SU-DHL-6 (cell line): ENCODE results near the gene ZNF438.

Experiments
- H2AFZ ChIP-seq: fragments of 200-600 bp; sonication (generic); 2 replicates; pipeline ENCODE4 v1.6.1; 2014; ENCODE audit warnings: low read depth, mild to moderate bottlenecking, moderate library complexity, mixed read lengths, antibody characterized with exemption, low read length; ENCODE audit not compliant: severe bottlenecking
- H3F3A ChIP-seq: fragments of 200-600 bp; shearing (Covaris generic); 2 replicates; pipeline ENCODE4 v1.6.0; 2016; ENCODE audit warnings: antibody characterized with exemption, mild to moderate bottlenecking; ENCODE audit not compliant: insufficient read depth
- H3K27ac ChIP-seq: fragments of 200-600 bp; sonication (generic); 2 replicates; pipeline ENCODE4 v1.5.1; 2016; ENCODE audit warnings: low read depth, mild to moderate bottlenecking, low read length, moderate library complexity, mixed read lengths
- H3K27me3 ChIP-seq: fragments of 200-600 bp; sonication (generic), shearing (Covaris generic); 2 replicates; pipeline ENCODE4 v1.6.0; 2014; ENCODE audit warnings: mild to moderate bottlenecking, low read length
- H3K36me3 ChIP-seq: fragments of 200-600 bp; sonication (generic); 2 replicates; pipeline ENCODE4 v1.6.1; 2014; ENCODE audit warnings: mild to moderate bottlenecking, low read length, mixed read lengths
- H3K4me2 ChIP-seq: fragments of 300-600, 200-600 bp; shearing (Covaris generic), sonication (generic); 2 replicates; pipeline ENCODE4 v1.6.0; 2014; ENCODE audit warnings: low read length, low read depth, mild to moderate bottlenecking; ENCODE audit not compliant: poor library complexity, severe bottlenecking
- H3K4me3 ChIP-seq: fragments of 200-600 bp; sonication (generic); 2 replicates; pipeline ENCODE4 v1.5.1; 2014; ENCODE audit warnings: antibody characterized with exemption, low read length, mild to moderate bottlenecking, mixed read lengths; ENCODE audit not compliant: insufficient read depth, poor library complexity, severe bottlenecking
- H3K79me2 ChIP-seq: fragments of 200-600 bp; sonication (generic); 2 replicates; pipeline ENCODE4 v1.6.1; 2014; ENCODE audit warnings: mild to moderate bottlenecking, low read length, moderate library complexity; ENCODE audit not compliant: insufficient read depth
- H3K9ac ChIP-seq: fragments of 200-600 bp; sonication (generic); 2 replicates; pipeline ENCODE4 v1.7.0; 2014; ENCODE audit warnings: mild to moderate bottlenecking, low read length
- H3K9me2 ChIP-seq: fragments of 200-600 bp; sonication (generic); replicated peaks from 2 replicates; pipeline ENCODE4 v1.6.1; 2014; ENCODE audit warnings: low read length; ENCODE audit not compliant: insufficient read depth
- H3K9me3 ChIP-seq: fragments of 200-600 bp; sonication (generic); 2 replicates; pipeline ENCODE4 v1.6.1; 2014; ENCODE audit warnings: low read length, mixed read lengths; ENCODE audit not compliant: insufficient read depth
- H4K20me1 ChIP-seq: fragments of 200-600 bp; sonication (generic); 2 replicates; pipeline ENCODE4 v1.6.1; 2014; ENCODE audit warnings: low read depth, mild to moderate bottlenecking, antibody characterized with exemption, low read length, moderate library complexity, mixed read lengths
- CTCF ChIP-seq: fragments of 200-600 bp; sonication (generic); IDR thresholded peaks from one replicate; pipeline ENCODE4 v1.5.1; 2017; ENCODE audit warnings: antibody characterized with exemption, mild to moderate bottlenecking, low read length, moderate library complexity; ENCODE audit not compliant: insufficient read depth, poor library complexity, severe bottlenecking
- EZH2phosphoT487 ChIP-seq: fragments of 200-600 bp; sonication (generic), shearing (Covaris generic); conservative IDR thresholded peaks from 2 replicates; pipeline ENCODE4 v1.6.1; 2018; ENCODE audit warnings: mild to moderate bottlenecking, antibody characterized with exemption, low read length, moderate library complexity, mixed read lengths

The ZNF438 gene

GRCh38 chr10:30811276-30812017 is 220.2 kb downstream of the ZNF438 start:
- H3K27me3 ChIP-seq: no peaks in the 10 kb centered on the region
- H3K9ac ChIP-seq: no peak overlapping the region
- no peaks in the 10 kb centered on the region for H3F3A ChIP-seq
- H3K79me2 ChIP-seq: no peaks in the 10 kb centered on the region
- no peak overlapping the region for H3K27ac ChIP-seq
- no peaks in the 10 kb centered on the region for H3K9me2 ChIP-seq
- no peak overlapping the region for H3K4me2 ChIP-seq
- no peaks in the 10 kb centered on the region for H3K36me3 ChIP-seq
- H4K20me1 ChIP-seq: no peaks in the 10 kb centered on the region
- H3K4me3 ChIP-seq: no peak overlapping the region
- H2AFZ ChIP-seq: no peak overlapping the region
- no peaks in the 10 kb centered on the region for H3K9me3 ChIP-seq
- TF ChIP-seq EZH2phosphoT487 (no peak), CTCF (no peak)

GRCh38 chr10:30810416-30810815 is 221.2 kb downstream of the ZNF438 start:
- no peaks in the 10 kb centered on the region for H4K20me1 ChIP-seq
- no peaks in the 10 kb centered on the region for H3F3A ChIP-seq
- H3K79me2 ChIP-seq: no peaks in the 10 kb centered on the region
- H3K9me2 ChIP-seq: no peaks in the 10 kb centered on the region
- H3K9me3 ChIP-seq: no peaks in the 10 kb centered on the region
- H3K27ac ChIP-seq: no peak overlapping the region
- TF ChIP-seq EZH2phosphoT487 (no peak), CTCF (no peak)
- no peak overlapping the region for H3K4me2 ChIP-seq
- H3K36me3 ChIP-seq: no peaks in the 10 kb centered on the region
- H3K27me3 ChIP-seq: no peaks in the 10 kb centered on the region
- no peak overlapping the region for H3K9ac ChIP-seq
- no peak overlapping the region for H3K4me3 ChIP-seq
- no peak overlapping the region for H2AFZ ChIP-seq

GRCh38 chr10:30806850-30807249 is 224.8 kb downstream of the ZNF438 start:
- Histone ChIP-seq H3K9me3 (no peaks in the 10 kb centered on the region), H3K9ac (no peak overlapping the region), H3K9me2 (no peaks in the 10 kb centered on the region), H3K27ac (no peak overlapping the region), H3K4me2 (no peak overlapping the region), H3K4me3 (no peak overlapping the region), H3K79me2 (no peaks in the 10 kb centered on the region), H3F3A (no peaks in the 10 kb centered on the region), H3K36me3 (no peaks in the 10 kb centered on the region), H4K20me1 (no peaks in the 10 kb centered on the region), H3K27me3 (no peaks in the 10 kb centered on the region), H2AFZ (no peak overlapping the region)
- no peak for TF ChIP-seq CTCF
